GM19395 (cell line): ENCODE results near the gene FARSB.
A peak's percentile ranks its signal among the peaks of the same experiment; 100 is the strongest.
"Not testable (repeated sequence)": the region's sequence is repeated elsewhere in the genome, so short reads cannot be mapped to it uniquely, and the experiment has no call there.

Experiments
- ATAC-seq: cut with Tn5 transposase; IDR thresholded peaks from one replicate; pipeline ENCODE4 v1.9.1; 2021; ENCODE audit warnings: mild to moderate bottlenecking, moderate library complexity; ENCODE audit not compliant: unreplicated experiment

FARSB gene

GRCh38 chr2:222655787-222656525, at the start of gene FARSB:
Gene FARSB (minus strand): TSS chr2:222656092. CDS start chr2:222656073, 19 bp downstream.
- peak; percentile 93 for ATAC-seq

- ATAC-seq = no peak
Measured at GRCh38 chr2:222703886-222704285, 48.0 kb upstream of the FARSB start.

- no peak for ATAC-seq
Measured at GRCh38 chr2:222703091-222703490, 47.2 kb upstream of the FARSB start.

- ATAC-seq = peak; percentile 69
Measured at GRCh38 chr2:222701721-222702131, 45.8 kb upstream of the FARSB start.

GRCh38 chr2:222701233-222701632, 45.3 kb upstream of the FARSB start:
- ATAC-seq = no peak

- no peak for ATAC-seq
Measured at GRCh38 chr2:222698276-222698675, 42.4 kb upstream of the FARSB start.

GRCh38 chr2:222693837-222694236, 37.9 kb upstream of the FARSB start:
- ATAC-seq = no peak

- not testable (repeated sequence) for ATAC-seq
Measured at GRCh38 chr2:222693413-222693812, 37.5 kb upstream of the FARSB start.

GRCh38 chr2:222690564-222691200, 34.8 kb upstream of the FARSB start:
- ATAC-seq = peak; percentile 98

GRCh38 chr2:222689322-222689721, 33.4 kb upstream of the FARSB start:
- no peak for ATAC-seq

GRCh38 chr2:222688917-222689316, 33.0 kb upstream of the FARSB start:
- no peak for ATAC-seq

GRCh38 chr2:222686086-222686750, 30.3 kb upstream of the FARSB start:
- ATAC-seq = no peak

- ATAC-seq = no peak
Measured at GRCh38 chr2:222683805-222684204, 27.9 kb upstream of the FARSB start.

- ATAC-seq = no peak
Measured at GRCh38 chr2:222677981-222678380, 22.1 kb upstream of the FARSB start.

- no peak for ATAC-seq
Measured at GRCh38 chr2:222673883-222674282, 18.0 kb upstream of the FARSB start.

- ATAC-seq = no peak
Measured at GRCh38 chr2:222673273-222673672, 17.4 kb upstream of the FARSB start.

- ATAC-seq = no peak
Measured at GRCh38 chr2:222672068-222672401, 16.1 kb upstream of the FARSB start.

GRCh38 chr2:222671259-222672067, 15.6 kb upstream of the FARSB start, which contains the start of gene MOGAT1:
Gene MOGAT1 (plus strand): TSS chr2:222671658. CDS start chr2:222671786, 128 bp downstream.
- ATAC-seq = no peak

- ATAC-seq = no peak
Measured at GRCh38 chr2:222670191-222671038, 14.5 kb upstream of the FARSB start.

GRCh38 chr2:222669353-222669752, 13.5 kb upstream of the FARSB start:
- no peak for ATAC-seq
